NCI-H1436 treated with DMSO at 0.1 percent for 48 hours (cell line): Measurements from ENCODE around the gene GNAZ.
"Not testable (repeated sequence)": the region's sequence is repeated elsewhere in the genome, so short reads cannot be mapped to it uniquely, and the experiment has no call there.

Experiments
- DNase-seq: peaks from one replicate; lab custom pipeline; 2025; lab: John Stamatoyannopoulos, UW

The GNAZ gene

GRCh38 chr22:23133922-23134321, 63.6 kb downstream of the GNAZ start:
- no peak for DNase-seq

GRCh38 chr22:23136991-23137390, 66.7 kb downstream of the GNAZ start:
- DNase-seq: not testable (repeated sequence)

GRCh38 chr22:23137468-23137867, 67.1 kb downstream of the GNAZ start:
- DNase-seq: no peak

GRCh38 chr22:23137905-23138561, 67.7 kb downstream of the GNAZ start:
- no peak for DNase-seq

- no peak for DNase-seq
Observed at GRCh38 chr22:23138584-23139435, 68.5 kb downstream of the GNAZ start.

GRCh38 chr22:23140385-23140784, 70.1 kb downstream of the GNAZ start:
- no peak for DNase-seq

- no peak for DNase-seq
Observed at GRCh38 chr22:23142546-23143105, 72.3 kb downstream of the GNAZ start.

- no peak for DNase-seq
Observed at GRCh38 chr22:23143119-23143518, 72.8 kb downstream of the GNAZ start.

GRCh38 chr22:23144432-23144831, 74.1 kb downstream of the GNAZ start:
- DNase-seq: no peak

GRCh38 chr22:23144932-23145877, 74.9 kb downstream of the GNAZ start, which contains the start of gene RAB36:
RAB36 (plus strand) TSS chr22:23145477; CDS start chr22:23146617, 1,140 bp downstream.
- peak; percentile 97 for DNase-seq

- no peak for DNase-seq
Observed at GRCh38 chr22:23145878-23146470, 75.7 kb downstream of the GNAZ start.

GRCh38 chr22:23146478-23147205, 76.3 kb downstream of the GNAZ start:
- DNase-seq: no peak

- DNase-seq: no peak
Observed at GRCh38 chr22:23147617-23148387, 77.5 kb downstream of the GNAZ start.

- no peak for DNase-seq
Observed at GRCh38 chr22:23149743-23150238, 79.5 kb downstream of the GNAZ start.

GRCh38 chr22:23150762-23151161, 80.4 kb downstream of the GNAZ start:
- DNase-seq: no peak

- DNase-seq: no peak
Observed at GRCh38 chr22:23151827-23152226, 81.5 kb downstream of the GNAZ start.

GRCh38 chr22:23152238-23153114, 82.2 kb downstream of the GNAZ start:
- no peak for DNase-seq

- DNase-seq: no peak
Observed at GRCh38 chr22:23153994-23154393, 83.7 kb downstream of the GNAZ start.

- DNase-seq: no peak
Observed at GRCh38 chr22:23154461-23154860, 84.1 kb downstream of the GNAZ start.
